Mucosa of descending colon (tissue), 3 donors: ENCODE results near the gene CIDEB. TPM values are rescaled to one million over a fixed set of nuclear protein-coding genes. Genes with fewer than 3 reads are reported as not detected.

Experiments used
- ATAC-seq: fragments of 200-7000 bp; cut with Tn5 transposase; one replicate; pipeline ENCODE4 v1.9.1; 2020; ENCODE audit warnings: mild to moderate bottlenecking, moderate library complexity
- DNase-seq, 3 donors: peaks; one replicate each; pipeline ENCODE4 v3.0.0-alpha.2; 2020
- H3K36me3 ChIP-seq: fragments of 200-600 bp; one replicate; pipeline ENCODE4 v1.8.0; 2021; ENCODE audit warnings: low read depth, mild to moderate bottlenecking
- H3K4me1 ChIP-seq: fragments of 200-600 bp; one replicate; pipeline ENCODE4 v1.8.0; 2021; ENCODE audit warnings: low read depth, mild to moderate bottlenecking
- H3K4me3 ChIP-seq: fragments of 200-600 bp; one replicate; pipeline ENCODE4 v1.8.0; 2021; ENCODE audit warnings: mild to moderate bottlenecking
- H3K9me3 ChIP-seq: fragments of 200-600 bp; one replicate; pipeline ENCODE4 v1.8.0; 2021; ENCODE audit warnings: mild to moderate bottlenecking
- intact Hi-C, 2 donors: fragments of 100-400 bp; cut with DNase I in 1 of 2; cut with micrococcal nuclease in 1 of 2; formaldehyde crosslinking; loops; one replicate each; pipeline versions ENCODE4 v1.11.0 to v1.11.1; 2022; cut with DNase I, micrococcal nuclease
- total RNA-seq, 3 donors: library from RNA; stranded (reverse); fragmentation: NEBNext Ultra II Directional in 2 of 3; extraction: Animal tissue kit (Norgen Biotek cat#: 25700) in 2 of 3; gene quantifications; one replicate each; pipeline versions ENCODE4 v1.2.1 to v1.2.4, GENCODE V29; 2021 to 2023
- TF ChIP-seq, protein P1 (sequence below): fragments of 200-600 bp; IDR thresholded peaks from one replicate; pipeline ENCODE4 v1.8.0; 2022; ENCODE audit warnings: antibody characterized with exemption, mild to moderate bottlenecking
- donor health status: DM: no; HTN: no; CAD: no; lungs with moderate emphysema.
- donor health status: DM: no; HTN: no; CAD: no.
- donor health status: DM: no; HTN: yes; CAD: no.

The CIDEB gene
- total RNA-seq, 3 donors from 2014 or later = 8.5 to 15.8 (median 12.1) TPM

DNA sequence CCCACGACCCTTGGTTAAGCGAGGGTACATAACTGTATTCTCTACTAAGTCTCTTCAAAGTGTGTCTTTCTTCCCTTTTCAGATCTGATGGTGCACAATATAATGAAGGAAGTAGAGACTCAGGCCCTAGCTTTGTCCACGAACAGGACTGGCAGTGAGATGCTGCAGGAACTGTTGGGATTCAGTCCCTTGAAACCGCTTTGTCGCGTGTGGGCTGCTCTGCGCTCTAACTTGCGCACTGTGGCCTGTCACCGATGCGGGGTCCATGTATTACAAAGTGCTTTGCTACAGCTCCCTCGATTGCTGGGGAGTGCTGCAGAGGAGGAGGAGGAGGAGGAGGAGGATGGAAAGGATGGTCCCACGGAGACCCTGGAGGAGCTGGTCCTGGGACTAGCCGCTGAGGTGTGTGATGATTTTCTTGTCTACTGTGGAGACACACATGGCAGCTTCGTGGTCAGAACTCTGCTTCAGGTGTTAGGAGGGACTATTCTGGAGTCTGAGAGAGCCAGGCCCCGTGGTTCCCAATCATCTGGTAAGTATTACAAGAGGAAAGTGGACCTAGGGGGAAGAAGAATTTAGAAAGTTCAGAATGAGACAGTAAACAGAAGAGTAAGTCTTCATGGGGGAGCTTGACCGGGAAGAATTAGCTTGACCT, 7.3 kb downstream of the CIDEB start:
- peaks cover 12% of the 10 kb centered on the region for H3K36me3 ChIP-seq
- H3K4me1 ChIP-seq = peaks cover 26% of the 10 kb centered on the region
- TF ChIP-seq, protein P1, sequence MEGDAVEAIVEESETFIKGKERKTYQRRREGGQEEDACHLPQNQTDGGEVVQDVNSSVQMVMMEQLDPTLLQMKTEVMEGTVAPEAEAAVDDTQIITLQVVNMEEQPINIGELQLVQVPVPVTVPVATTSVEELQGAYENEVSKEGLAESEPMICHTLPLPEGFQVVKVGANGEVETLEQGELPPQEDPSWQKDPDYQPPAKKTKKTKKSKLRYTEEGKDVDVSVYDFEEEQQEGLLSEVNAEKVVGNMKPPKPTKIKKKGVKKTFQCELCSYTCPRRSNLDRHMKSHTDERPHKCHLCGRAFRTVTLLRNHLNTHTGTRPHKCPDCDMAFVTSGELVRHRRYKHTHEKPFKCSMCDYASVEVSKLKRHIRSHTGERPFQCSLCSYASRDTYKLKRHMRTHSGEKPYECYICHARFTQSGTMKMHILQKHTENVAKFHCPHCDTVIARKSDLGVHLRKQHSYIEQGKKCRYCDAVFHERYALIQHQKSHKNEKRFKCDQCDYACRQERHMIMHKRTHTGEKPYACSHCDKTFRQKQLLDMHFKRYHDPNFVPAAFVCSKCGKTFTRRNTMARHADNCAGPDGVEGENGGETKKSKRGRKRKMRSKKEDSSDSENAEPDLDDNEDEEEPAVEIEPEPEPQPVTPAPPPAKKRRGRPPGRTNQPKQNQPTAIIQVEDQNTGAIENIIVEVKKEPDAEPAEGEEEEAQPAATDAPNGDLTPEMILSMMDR = no peak
- intact Hi-C loops = no loop called here
- no peak for DNase-seq
- no peaks in the 10 kb centered on the region for H3K9me3 ChIP-seq
- H3K4me3 ChIP-seq = peak overlapping the region; percentile 61
- ATAC-seq = no peak

DNA sequence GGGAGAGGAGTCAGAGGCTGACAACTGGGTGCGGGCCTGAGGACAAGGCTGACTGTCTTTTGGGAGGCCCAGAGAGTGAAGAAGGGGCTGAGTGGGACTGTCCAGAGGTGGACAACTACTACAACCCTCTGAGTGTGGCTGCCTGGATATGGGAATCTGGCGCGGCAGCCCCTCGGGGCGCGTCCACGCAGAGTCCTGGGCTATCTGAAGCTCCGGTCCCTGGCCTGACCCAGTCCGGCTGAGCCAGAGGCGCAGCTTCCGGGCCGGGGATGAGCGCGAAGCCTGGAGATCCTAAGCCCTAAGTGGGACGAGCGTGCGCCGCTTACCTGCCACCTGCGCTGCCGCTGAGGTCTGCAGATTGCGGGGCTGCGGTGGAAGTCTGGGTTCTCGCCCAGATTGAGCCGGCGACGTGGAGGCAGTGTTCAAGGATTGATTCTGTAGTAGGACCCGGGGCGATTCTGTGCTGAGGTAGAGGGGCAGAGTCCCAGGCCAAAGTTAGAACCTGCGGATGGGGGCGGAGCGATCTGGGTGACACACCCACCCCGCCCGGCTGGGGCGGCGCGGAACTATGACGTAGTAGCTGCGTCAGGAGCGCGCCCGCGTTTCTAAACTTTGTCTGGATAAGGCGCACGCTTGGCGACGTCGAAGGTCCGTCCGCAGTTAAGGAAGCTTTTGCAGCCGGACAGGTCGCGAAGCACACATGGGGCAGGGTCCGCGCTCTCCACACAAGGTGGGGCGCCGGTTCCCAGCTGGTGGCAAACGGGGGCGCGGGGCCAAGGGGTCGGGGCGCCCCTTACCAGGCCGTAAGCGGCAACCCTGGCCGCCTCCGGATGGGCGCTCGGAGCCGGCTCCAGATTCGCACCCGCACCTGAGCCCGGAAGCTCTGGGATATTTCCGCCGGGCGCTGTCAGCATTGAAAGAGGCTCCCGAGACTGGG, 8.3 kb downstream of the CIDEB start, which contains the start of the genes DHRS1 and NOP9:
DHRS1 (minus strand) TSS at position 526 of the 937 bp plus-strand sequence. CDS start 674 bp downstream, outside the sequence.
NOP9 (plus strand) TSS at position 596 of the 937 bp plus-strand sequence; CDS start at position 701, 105 bp downstream.
- ATAC-seq = peak; percentile 96
- peaks cover 26% of the 10 kb centered on the region for H3K4me1 ChIP-seq
- DNase-seq = peak; percentile 94 to 97 (median 96)
- intact Hi-C loops = loop anchor here in 1 of 2 donors (5.0 kb wide), 1 partner anchor 57 kb away; the partner anchor contains the start of gene TINF2
- TF ChIP-seq, protein P1 = no peak
- no peaks in the 10 kb centered on the region for H3K9me3 ChIP-seq
- H3K4me3 ChIP-seq = peak within 1 kb of the TSS; percentile 61
- peaks cover 12% of the 10 kb centered on the region for H3K36me3 ChIP-seq

DNA sequence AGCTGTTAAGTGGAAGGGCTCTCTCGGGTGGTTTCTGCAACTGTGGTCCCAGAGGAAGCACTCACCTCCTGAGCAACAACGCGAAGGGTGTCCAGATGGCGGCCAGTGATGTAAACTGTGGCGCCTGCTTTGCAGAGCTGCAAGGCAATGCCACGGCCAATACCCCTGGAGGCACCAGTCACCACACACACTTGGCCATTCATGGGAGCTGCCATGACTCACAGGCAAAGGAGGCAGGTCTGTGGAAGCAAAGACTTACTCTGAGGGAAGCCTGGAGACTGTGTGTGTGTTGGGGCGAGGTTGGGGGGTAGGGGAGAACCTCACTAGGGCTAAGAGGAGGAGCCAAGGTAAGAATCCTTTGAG, 8.9 kb downstream of the CIDEB start:
- Histone ChIP-seq H3K4me1 (peaks cover 26% of the 10 kb centered on the region), H3K4me3 (peak overlapping the region; percentile 61), H3K36me3 (peaks cover 7% of the 10 kb centered on the region), H3K9me3 (no peaks in the 10 kb centered on the region)
- DNase-seq = peak in 1 of 3 donors; percentile 45
- peak; percentile 39 for ATAC-seq
- TF ChIP-seq, protein P1 = no peak
- intact Hi-C loops = loop anchor here in 1 of 2 donors (5.0 kb wide), 1 partner anchor 57 kb away; the partner anchor contains the start of gene TINF2

DNA sequence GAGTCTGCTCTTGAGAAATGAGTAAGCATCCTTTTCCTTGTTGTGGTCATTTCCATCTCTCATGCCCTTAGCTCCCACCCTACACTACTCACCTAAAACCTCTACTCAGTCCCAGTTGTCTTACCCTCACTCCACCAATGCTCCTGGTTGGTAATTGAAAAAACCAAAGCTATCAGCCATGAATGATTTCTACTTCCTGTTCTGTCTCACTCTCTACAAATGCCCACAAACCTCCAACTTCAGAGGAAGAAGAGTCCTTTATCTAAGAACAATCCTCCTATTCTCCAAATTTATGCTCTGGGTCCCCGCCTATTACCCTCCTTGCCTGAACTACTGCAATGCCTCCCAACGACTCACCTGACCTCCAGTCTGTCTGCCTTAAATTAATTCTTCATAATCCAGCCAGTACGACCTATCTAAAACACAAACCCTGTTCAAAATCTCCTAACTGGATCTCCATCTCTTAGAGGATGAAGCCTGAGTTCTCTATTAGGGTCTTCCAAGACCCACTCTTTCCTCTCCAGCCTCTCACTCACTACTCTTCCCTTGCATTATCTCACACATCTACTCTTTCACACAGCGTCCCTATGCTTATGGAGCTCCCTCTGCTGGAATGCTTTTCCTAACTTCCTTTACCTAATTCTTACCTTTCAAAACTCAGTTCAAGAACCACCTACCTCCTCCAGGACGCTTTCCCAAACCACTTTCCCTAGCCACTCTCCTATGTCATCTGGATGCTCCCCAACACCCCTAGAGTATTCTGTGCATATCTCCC, 10.4 kb downstream of the CIDEB start:
- intact Hi-C loops = loop anchor here in 1 of 2 donors (5.0 kb wide), 1 partner anchor 55 kb away; the partner anchor contains the start of gene TINF2
- Histone ChIP-seq H3K4me3 (no peak overlapping the region), H3K36me3 (peaks cover 4% of the 10 kb centered on the region), H3K9me3 (no peaks in the 10 kb centered on the region), H3K4me1 (peaks cover 26% of the 10 kb centered on the region)
- ATAC-seq (peak; percentile 24), DNase-seq (peak in 1 of 3 donors; percentile 61)
- TF ChIP-seq, protein P1 = no peak
